IPS DF 6.9 (cell line): ENCODE results near the gene CACNB2.

ENCODE experiments used
- DNase-seq: peaks from one replicate; pipeline ENCODE4 v3.0.0-alpha.2; 2013; ENCODE audit warnings: low read depth, low spot score
- H3K27ac ChIP-seq: one replicate; pipeline ENCODE4 v1.5.1; 2013; ENCODE audit warnings: low read length, control low read depth
- H3K27me3 ChIP-seq: 2 replicates; pipeline ENCODE4 v1.6.1; 2013; ENCODE audit warnings: mild to moderate bottlenecking, low read length; ENCODE audit not compliant: control insufficient read depth, insufficient read depth
- H3K36me3 ChIP-seq: 2 replicates; pipeline ENCODE4 v1.6.1; 2013; ENCODE audit warnings: low read length; ENCODE audit not compliant: control insufficient read depth, insufficient read depth
- H3K4me1 ChIP-seq: 2 replicates; pipeline ENCODE4 v1.6.1; 2013; ENCODE audit warnings: low read length; ENCODE audit not compliant: control insufficient read depth, insufficient read depth
- H3K4me3 ChIP-seq: 2 replicates; pipeline ENCODE4 v1.5.1; 2013; ENCODE audit warnings: mild to moderate bottlenecking, low read length
- H3K9me3 ChIP-seq: 2 replicates; pipeline ENCODE4 v1.6.1; 2013; ENCODE audit warnings: low read length, inconsistent platforms; ENCODE audit not compliant: control insufficient read depth, insufficient read depth
- WGBS: extraction: QIAGEN DNeasy Blood & Tissue Kit; methylation state at CpG from one replicate; pipeline ENCODE4 v1.1.7; 2013; ENCODE audit warnings: mixed read lengths, missing lambda C conversion rate; ENCODE audit not compliant: insufficient read length, insufficient coverage; 5-methylcytosine and 5-hydroxymethylcytosine counted together

The CACNB2 gene

GRCh38 chr10:18473424-18474117 is 333.3 kb downstream of the CACNB2 start:
- Histone ChIP-seq H3K27me3 (no peaks in the 10 kb centered on the region), H3K27ac (no peak overlapping the region), H3K4me1 (no peaks in the 10 kb centered on the region), H3K4me3 (no peak overlapping the region), H3K36me3 (no peaks in the 10 kb centered on the region), H3K9me3 (no peaks in the 10 kb centered on the region)
- DNase-seq, result no peak
- no CpG with 5 or more reads among the region's 12 CpGs for WGBS

- Histone ChIP-seq H3K4me3 (no peak overlapping the region), H3K36me3 (no peaks in the 10 kb centered on the region), H3K27ac (no peak overlapping the region), H3K4me1 (no peaks in the 10 kb centered on the region), H3K9me3 (no peaks in the 10 kb centered on the region), H3K27me3 (no peaks in the 10 kb centered on the region)
- no peak for DNase-seq
- no CpG with 5 or more reads among the region's 8 CpGs for WGBS
Measured at GRCh38 chr10:18474118-18474455, 333.9 kb downstream of the CACNB2 start.

- WGBS, result no CpG with 5 or more reads among the region's 7 CpGs
- Histone ChIP-seq H3K36me3 (no peaks in the 10 kb centered on the region), H3K27ac (no peak overlapping the region), H3K4me1 (no peaks in the 10 kb centered on the region), H3K27me3 (no peaks in the 10 kb centered on the region), H3K9me3 (no peaks in the 10 kb centered on the region), H3K4me3 (no peak overlapping the region)
- no peak for DNase-seq
Measured at GRCh38 chr10:18476076-18476647, 335.9 kb downstream of the CACNB2 start.

GRCh38 chr10:18478354-18478753 is 338.1 kb downstream of the CACNB2 start:
- Histone ChIP-seq H3K9me3 (no peaks in the 10 kb centered on the region), H3K36me3 (no peaks in the 10 kb centered on the region), H3K27ac (no peak overlapping the region), H3K4me1 (no peaks in the 10 kb centered on the region), H3K27me3 (no peaks in the 10 kb centered on the region), H3K4me3 (no peak overlapping the region)
- WGBS, result no CpG with 5 or more reads among the region's 3 CpGs
- no peak for DNase-seq

GRCh38 chr10:18479502-18479901 is 339.3 kb downstream of the CACNB2 start:
- Histone ChIP-seq H3K27ac (no peak overlapping the region), H3K9me3 (no peaks in the 10 kb centered on the region), H3K4me3 (no peak overlapping the region), H3K27me3 (no peaks in the 10 kb centered on the region), H3K4me1 (no peaks in the 10 kb centered on the region), H3K36me3 (no peaks in the 10 kb centered on the region)
- no peak for DNase-seq
- WGBS, result no CpG with 5 or more reads among the region's 6 CpGs

- H3K4me3 ChIP-seq, result no peak overlapping the region
- WGBS, result no CpG with 5 or more reads among the region's 11 CpGs
- DNase-seq, result no peak
Measured at GRCh38 chr10:18483516-18484186, 343.4 kb downstream of the CACNB2 start.

GRCh38 chr10:18486438-18486837 is 346.2 kb downstream of the CACNB2 start:
- Histone ChIP-seq H3K27me3 (no peaks in the 10 kb centered on the region), H3K4me1 (0 out of 2 replicates have a peak, but pooled peaks cover 1% of the 10 kb centered on the region), H3K4me3 (no peak overlapping the region), H3K9me3 (no peaks in the 10 kb centered on the region), H3K27ac (no peak overlapping the region), H3K36me3 (no peaks in the 10 kb centered on the region)
- no peak for DNase-seq
- WGBS, result no CpG with 5 or more reads among the region's 3 CpGs

More at GRCh38 chr10:18483516-18484186, 343.4 kb downstream of the CACNB2 start:
- H3K4me1 ChIP-seq, result no peaks in the 10 kb centered on the region
- no peaks in the 10 kb centered on the region for H3K9me3 ChIP-seq
- H3K27ac ChIP-seq, result no peak overlapping the region
- no peaks in the 10 kb centered on the region for H3K36me3 ChIP-seq
- H3K27me3 ChIP-seq, result no peaks in the 10 kb centered on the region

GRCh38 chr10:18490755-18491154 is 350.5 kb downstream of the CACNB2 start:
- Histone ChIP-seq H3K4me3 (no peak overlapping the region), H3K27ac (no peak overlapping the region), H3K9me3 (no peaks in the 10 kb centered on the region), H3K36me3 (no peaks in the 10 kb centered on the region), H3K4me1 (0 out of 2 replicates have a peak, but pooled peaks cover 1% of the 10 kb centered on the region), H3K27me3 (no peaks in the 10 kb centered on the region)
- WGBS, result no CpG with 5 or more reads among the region's 4 CpGs
- DNase-seq, result no peak

- no peaks in the 10 kb centered on the region for H3K36me3 ChIP-seq
- H3K4me3 ChIP-seq, result no peak overlapping the region
- H3K27me3 ChIP-seq, result no peaks in the 10 kb centered on the region
- no peaks in the 10 kb centered on the region; the same call in 1 of the 2 replicates for H3K4me1 ChIP-seq
- H3K27ac ChIP-seq, result no peak overlapping the region
- DNase-seq, result no peak
- no CpG with 5 or more reads among the region's 8 CpGs for WGBS
- H3K9me3 ChIP-seq, result no peaks in the 10 kb centered on the region
Measured at GRCh38 chr10:18497806-18498369, 357.7 kb downstream of the CACNB2 start.

- H3K27me3 ChIP-seq, result no peaks in the 10 kb centered on the region
- no peak for DNase-seq
- H3K9me3 ChIP-seq, result no peaks in the 10 kb centered on the region
- no peaks in the 10 kb centered on the region; the same call in 1 of the 2 replicates for H3K4me1 ChIP-seq
- no CpG with 5 or more reads among the region's 4 CpGs for WGBS
- H3K4me3 ChIP-seq, result no peak overlapping the region
- H3K36me3 ChIP-seq, result no peaks in the 10 kb centered on the region
- H3K27ac ChIP-seq, result no peak overlapping the region
Measured at GRCh38 chr10:18498998-18499397, 358.8 kb downstream of the CACNB2 start.
